CD1c-positive myeloid dendritic cell (primary cell): Measurements from ENCODE around the gene TLR10.

Source experiments
- DNase-seq: peaks from one replicate; pipeline ENCODE4 v3.0.0-alpha.2; 2016; ENCODE audit errors: extremely low spot score

TLR10 gene

DNA sequence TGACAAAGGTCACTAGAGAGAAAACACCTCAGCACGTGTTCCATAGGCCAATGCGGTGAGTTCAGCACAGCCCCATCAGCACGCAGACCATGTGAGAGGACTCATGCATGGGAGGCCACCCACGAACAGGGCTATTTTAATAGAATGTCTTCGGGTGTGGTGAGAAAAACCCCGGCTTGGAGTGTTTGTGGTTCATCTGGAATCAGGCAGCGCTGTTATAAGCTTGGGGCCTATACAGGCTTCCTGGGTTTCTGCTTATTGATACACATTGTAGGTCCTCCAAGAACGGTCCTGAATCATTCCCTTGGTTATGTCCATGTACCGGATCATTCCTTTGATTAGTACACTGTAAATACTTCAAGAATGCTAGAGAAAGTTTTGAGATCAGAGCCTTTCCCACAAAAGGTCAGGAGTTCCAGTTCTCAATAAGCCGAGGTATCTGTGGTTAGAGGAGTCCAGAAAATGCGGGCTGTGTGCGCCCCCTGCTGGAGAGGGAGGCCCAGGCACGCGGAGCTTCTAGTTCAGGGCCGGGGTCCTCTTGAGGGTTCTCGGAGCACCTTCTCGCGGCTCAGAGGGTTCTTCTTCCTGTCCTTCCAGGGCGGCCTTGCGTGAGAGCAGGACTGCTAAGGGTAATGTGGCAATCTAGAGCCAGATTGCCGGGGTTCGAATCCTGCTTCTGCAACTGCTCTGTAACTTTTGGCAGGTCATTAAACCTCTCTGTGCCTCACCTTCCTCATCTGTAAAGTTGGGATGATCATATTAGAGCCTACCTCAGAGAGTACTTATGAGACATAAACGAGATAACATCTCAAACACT lies 51.8 kb downstream of the TLR10 start:
- peak; percentile 87 for DNase-seq

GRCh38 chr4:38730493-38730829 lies 52.3 kb downstream of the TLR10 start:
- no peak for DNase-seq

GRCh38 chr4:38728631-38729141 lies 54.1 kb downstream of the TLR10 start:
- no peak for DNase-seq

DNA sequence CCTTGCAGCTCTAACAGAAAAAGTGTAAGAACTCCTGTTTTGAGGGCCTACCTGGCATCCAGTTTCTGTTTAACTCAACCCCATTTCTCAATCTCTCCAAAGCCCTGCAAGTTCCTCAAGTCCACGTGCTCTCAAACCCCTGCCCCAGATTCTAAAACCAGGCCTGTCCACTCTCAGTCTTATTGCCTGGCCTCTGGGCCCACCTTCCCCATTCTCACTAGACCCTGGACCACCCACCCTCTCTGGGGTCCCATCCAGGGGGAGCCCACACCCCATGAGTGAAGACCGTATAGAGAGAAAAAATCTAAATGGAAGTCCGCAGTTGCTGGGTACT lies 58.3 kb downstream of the TLR10 start:
- no peak for DNase-seq

DNA sequence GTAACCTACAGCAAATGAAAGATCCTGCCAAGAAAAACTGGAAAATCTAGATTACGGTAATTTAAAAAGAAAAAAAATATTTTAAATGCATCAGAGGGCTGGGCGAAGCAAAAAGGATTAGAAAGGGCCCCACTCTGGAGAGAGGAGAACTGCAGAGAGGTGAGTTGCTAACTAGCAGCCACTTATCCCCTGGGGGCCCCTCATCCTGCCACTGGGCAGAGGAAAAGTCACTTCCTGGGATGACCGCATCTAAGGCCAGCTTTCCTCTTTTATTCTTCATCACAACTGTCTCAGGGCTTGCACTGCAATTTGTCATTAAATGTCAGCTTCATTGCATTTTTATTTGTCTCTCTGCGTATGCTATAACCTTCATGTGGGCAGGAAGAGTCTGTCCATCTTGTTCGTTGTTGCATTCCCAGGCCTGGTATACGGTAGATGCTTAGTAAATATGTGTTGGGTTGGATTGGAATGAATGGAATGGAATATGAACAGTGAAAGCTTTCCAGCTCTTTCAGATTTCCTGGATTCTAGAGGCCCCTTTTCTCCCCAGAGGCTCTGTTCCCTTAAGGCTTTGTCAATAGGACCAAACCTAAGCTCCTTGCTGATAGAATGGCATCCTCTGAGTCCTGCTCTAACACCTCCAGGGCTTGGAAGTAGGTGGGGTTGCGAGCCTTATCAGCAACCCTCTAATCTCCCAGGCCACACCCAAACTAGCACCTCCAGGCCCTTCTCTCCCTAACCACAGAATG lies 58.9 kb downstream of the TLR10 start:
- DNase-seq, result no peak

DNA sequence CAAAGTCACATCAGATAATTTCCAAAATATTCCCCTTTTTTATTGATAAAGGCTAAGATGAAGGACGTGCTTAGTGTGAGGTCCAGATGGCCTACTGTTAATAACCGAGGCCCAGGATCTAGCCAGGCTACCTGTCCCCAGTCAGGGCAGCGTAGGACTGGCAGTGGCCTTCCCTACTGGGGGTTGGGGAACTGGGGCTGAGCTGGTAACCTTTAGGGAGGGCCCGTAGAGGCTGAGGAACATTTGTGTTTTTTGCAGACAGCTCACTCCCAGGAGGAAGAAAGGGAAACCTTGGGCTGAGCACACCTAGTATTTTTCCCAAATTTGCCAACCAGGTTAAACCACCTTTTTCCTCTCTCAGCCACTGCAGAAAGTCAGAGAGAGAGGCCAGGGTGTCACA lies 59.7 kb downstream of the TLR10 start:
- no peak for DNase-seq
